Endothelial cell of umbilical vein (primary cell): ENCODE measurements around the gene SDK2. TPM values are rescaled to one million over a fixed set of nuclear protein-coding genes. Genes with fewer than 3 reads are reported as not detected.

ENCODE experiments used
- BruUV-seq: library from RNA; stranded (reverse); fragments of 400-500 nt; replicated peaks from 2 replicates; lab custom pipeline; 2021; lab: Mats Ljungman, UMichigan
- CTCF ChIA-PET: fragments of 300-600, 350-600 bp; sonication (Branson Sonifier 250); formaldehyde crosslinking; loops from one replicate; lab custom pipeline; 2021; ENCODE audit warnings: antibody characterized with exemption, inconsistent platforms; lab: Charles Lee
- POLR2A ChIA-PET: fragments of 300-600, 350-600 bp; sonication (Branson Sonifier 250); formaldehyde crosslinking; loops from one replicate; lab custom pipeline; 2021; ENCODE audit warnings: antibody characterized with exemption, inconsistent platforms; lab: Charles Lee
- DNase-seq: peaks from one replicate; pipeline ENCODE4 v3.0.0-alpha.2; 2011; ENCODE audit warnings: low read depth, low spot score
- FAIRE-seq: peaks from 2 replicates; lab custom pipeline; 2011; peaks lifted over from hg19 to GRCh38; lab: Jason Lieb, UNC
- H2AFZ ChIP-seq: 2 replicates; pipeline ENCODE4 v1.6.0; 2012; ENCODE audit warnings: low read depth, low read length, control low read depth, inconsistent platforms
- H3K27ac ChIP-seq: 2 replicates; pipeline ENCODE4 v1.5.1; 2011; ENCODE audit warnings: low read depth, mild to moderate bottlenecking, control low read depth, low read length, moderate library complexity; ENCODE audit not compliant: insufficient read depth
- H3K27me3 ChIP-seq, 2 experiments: 2 replicates each; pipeline versions ENCODE4 v1.6.0 to v1.6.1; 2011; ENCODE audit warnings: low read length in 2 of 2, mixed read lengths in 1 of 2; ENCODE audit not compliant: control insufficient read depth in 2 of 2, insufficient read depth in 2 of 2
- H3K36me3 ChIP-seq, 2 experiments: 2 replicates in 1 of 2; 3 replicates in 1 of 2; pipeline ENCODE4 v1.5.1; 2011; ENCODE audit warnings: low read length in 2 of 2, mild to moderate bottlenecking in 1 of 2, moderate library complexity in 1 of 2; ENCODE audit not compliant: control insufficient read depth in 2 of 2, insufficient read depth in 2 of 2; ENCODE audit errors: extremely low read depth in 1 of 2
- H3K4me1 ChIP-seq: 3 replicates; pipeline ENCODE4 v1.5.1; 2011; ENCODE audit warnings: mild to moderate bottlenecking, low read length; ENCODE audit not compliant: control insufficient read depth, insufficient read depth; ENCODE audit errors: extremely low read depth
- H3K4me2 ChIP-seq: 2 replicates; pipeline ENCODE4 v1.6.1; 2011; ENCODE audit warnings: low read length, control low read depth, mixed read lengths; ENCODE audit not compliant: insufficient read depth
- H3K4me3 ChIP-seq, 3 experiments: fragments of 200-600 bp in 1 of 3; sonication (generic), shearing (Covaris generic) in 1 of 3; replicated peaks in 1 of 3; 2 replicates each; pipeline ENCODE4 v1.5.1; 2011 to 2016; ENCODE audit warnings: control low read depth in 3 of 3, low read length in 3 of 3, mild to moderate bottlenecking in 2 of 3, inconsistent platforms in 1 of 3, low read depth in 1 of 3, moderate library complexity in 1 of 3; ENCODE audit not compliant: insufficient read depth in 1 of 3
- H3K79me2 ChIP-seq: 2 replicates; pipeline ENCODE4 v1.6.0; 2012; ENCODE audit warnings: low read length, inconsistent platforms; ENCODE audit not compliant: control insufficient read depth, insufficient read depth
- H3K9ac ChIP-seq: replicated peaks from 2 replicates; pipeline ENCODE3; 2011; ENCODE audit warnings: low read length, control low read depth; ENCODE audit not compliant: insufficient read depth; ENCODE audit errors: extremely low read depth
- H3K9me1 ChIP-seq: replicated peaks from 3 replicates; pipeline ENCODE4 v1.6.0; 2011; ENCODE audit warnings: mild to moderate bottlenecking, low read length; ENCODE audit not compliant: control insufficient read depth, insufficient read depth; ENCODE audit errors: extremely low read depth
- H3K9me3 ChIP-seq: replicated peaks from 2 replicates; pipeline ENCODE4 v1.5.1; 2012; ENCODE audit warnings: low read length, inconsistent platforms; ENCODE audit not compliant: control insufficient read depth, insufficient read depth
- H4K20me1 ChIP-seq: replicated peaks from 2 replicates; pipeline ENCODE3; 2011; ENCODE audit warnings: mild to moderate bottlenecking, low read length; ENCODE audit not compliant: control insufficient read depth, insufficient read depth; ENCODE audit errors: extremely low read depth
- FOS ChIP-seq: IDR thresholded peaks from 2 replicates; pipeline ENCODE4 v1.6.1; 2011; ENCODE audit warnings: mild to moderate bottlenecking, low read length, moderate library complexity, borderline replicate concordance; ENCODE audit not compliant: insufficient read depth
- POLR2A ChIP-seq: IDR thresholded peaks from 2 replicates; pipeline ENCODE4 v1.6.1; 2012; ENCODE audit warnings: low read depth, mild to moderate bottlenecking, control low read depth, low read length
- dilution Hi-C: fragments of 300-500 bp; cut with MboI; formaldehyde crosslinking; loops from one replicate; pipeline ENCODE4 v1.15.0; 2019; ENCODE audit warnings: low sequenced_read_pairs; ENCODE audit not compliant: extremely low pct_ligation_motif_present
- intact Hi-C: fragments of 100-400 bp; cut with micrococcal nuclease; formaldehyde crosslinking; loops from one replicate; pipeline ENCODE4 v1.10.0; 2022
- polyA plus RNA-seq, 4 experiments: library from polyadenylated mRNA; depleted of rRNA in 3 of 4; stranded (reverse) in 3 of 4; unstranded in 1 of 4; fragments of >200 nt; gene quantifications; 2 replicates each; pipeline versions ENCODE4 v1.2.1 to v1.2.3, GENCODE V29; 2011 to 2012; ENCODE audit warnings: missing spikeins in 1 of 4
- total RNA-seq: library from RNA; stranded (reverse); gene quantifications from 2 replicates; pipeline ENCODE4 v1.2.3, GENCODE V29; 2021

SDK2 gene
- total and polyA plus RNA-seq, 2 donors (not counting 3 experiments of a cell fraction or from before 2014, with no cell fraction given): not detected

GRCh38 chr17:73561111-73561510, 83.1 kb downstream of the SDK2 start:
- Histone ChIP-seq H4K20me1 (no peaks in the 10 kb centered on the region), H2AFZ (no peak overlapping the region), H3K4me2 (no peak overlapping the region), H3K36me3 (no peaks in the 10 kb centered on the region), H3K9ac (no peak overlapping the region), H3K9me1 (no peaks in the 10 kb centered on the region), H3K4me3 (no peak overlapping the region), H3K4me1 (no peaks in the 10 kb centered on the region), H3K27me3 (no peaks in the 10 kb centered on the region), H3K9me3 (no peaks in the 10 kb centered on the region), H3K27ac (no peak overlapping the region), H3K79me2 (no peaks in the 10 kb centered on the region)
- FAIRE-seq (no peak), DNase-seq (no peak)
- ChIA-PET CTCF (no interaction called here), POLR2A (no interaction called here)
- dilution Hi-C loops (no loop called here), intact Hi-C loops (loop anchor here (10.0 kb wide), 1 partner anchor 54 kb away; no protein-coding TSS in a partner anchor)
- no peak for TF ChIP-seq FOS
- BruUV-seq: no TSS peak

GRCh38 chr17:73560661-73561060, 83.6 kb downstream of the SDK2 start:
- FAIRE-seq (no peak), DNase-seq (no peak)
- no peak overlapping the region for H3K4me3 ChIP-seq
- H4K20me1 ChIP-seq: no peaks in the 10 kb centered on the region
- intact Hi-C loops (loop anchor here (10.0 kb wide), 1 partner anchor 54 kb away; no protein-coding TSS in a partner anchor), dilution Hi-C loops (no loop called here)
- no peaks in the 10 kb centered on the region for H3K36me3 ChIP-seq
- H3K9me1 ChIP-seq: no peaks in the 10 kb centered on the region
- ChIA-PET POLR2A (no interaction called here), CTCF (no interaction called here)
- H2AFZ ChIP-seq: no peak overlapping the region
- H3K4me1 ChIP-seq: no peaks in the 10 kb centered on the region
- no peak overlapping the region for H3K27ac ChIP-seq
- H3K9me3 ChIP-seq: no peaks in the 10 kb centered on the region
- H3K9ac ChIP-seq: no peak overlapping the region
- no peaks in the 10 kb centered on the region for H3K79me2 ChIP-seq
- TF ChIP-seq POLR2A: no peak
- TF ChIP-seq FOS: no peak
- no TSS peak for BruUV-seq
- H3K27me3 ChIP-seq: no peaks in the 10 kb centered on the region
- H3K4me2 ChIP-seq: no peak overlapping the region
